HCT116 (cell line): Measurements from ENCODE around the gene FCHSD2. TPM values are rescaled to one million over a fixed set of nuclear protein-coding genes. Genes with fewer than 3 reads are reported as not detected.

Source experiments
- ATAC-seq: fragments of 200-7000 bp; cut with Tn5 transposase; 2 replicates; pipeline ENCODE4 v1.9.1; 2020; ENCODE audit warnings: mild to moderate bottlenecking, moderate library complexity
- BruUV-seq: library from RNA; stranded (reverse); fragments of 400-500 nt; replicated peaks from 2 replicates; lab custom pipeline; 2021; lab: Mats Ljungman, UMichigan
- CTCF ChIA-PET: fragments of 300-600 bp; sonication (Branson Sonifier 250); formaldehyde crosslinking; loops from one replicate; lab custom pipeline; 2021; ENCODE audit warnings: antibody characterized with exemption; lab: Charles Lee
- POLR2A ChIA-PET: fragments of 300-600, 350-600 bp; sonication (Branson Sonifier 250); formaldehyde crosslinking; loops from one replicate; lab custom pipeline; 2021; ENCODE audit warnings: antibody characterized with exemption; lab: Charles Lee
- RAD21 ChIA-PET, 2 experiments: fragments of 300-600 bp; sonication (Branson Sonifier 250); formaldehyde crosslinking; loops; one replicate each; lab custom pipeline; 2023; ENCODE audit warnings: low total read pairs in 2 of 2; ENCODE audit not compliant: uncharacterized antibody in 2 of 2, unreplicated experiment in 2 of 2, low non-redundant PET in 1 of 2; lab: Charles Lee
- DNase-seq: peaks from one replicate; pipeline ENCODE4 v3.0.0-alpha.2; 2010; ENCODE audit warnings: low read depth, low spot score
- H2AFZ ChIP-seq: fragments of 200-600 bp; shearing (Covaris generic), sonication (generic); 2 replicates; pipeline ENCODE4 v1.6.1; 2017; ENCODE audit warnings: low read depth, mixed run types, mixed read lengths, antibody characterized with exemption, low read length; ENCODE audit not compliant: poor library complexity, severe bottlenecking
- H3K27ac ChIP-seq: 2 replicates; pipeline ENCODE4 v1.5.1; 2012; ENCODE audit warnings: low read depth, low read length
- H3K27me3 ChIP-seq: fragments of 200-600 bp; sonication (generic); 2 replicates; pipeline ENCODE4 v1.6.1; 2016; ENCODE audit warnings: mixed run types, low read length, mixed read lengths; ENCODE audit not compliant: insufficient read depth
- H3K36me3 ChIP-seq, 2 experiments: fragments of 200-500 bp in 1 of 2; fragments of 200-600 bp in 1 of 2; sonication (Bioruptor generic) in 1 of 2; sonication (generic) in 1 of 2; 2 replicates each; pipeline versions ENCODE4 v1.5.1 to v1.6.1; 2014 to 2016; ENCODE audit warnings: low read length in 2 of 2, inconsistent platforms in 1 of 2, mixed read lengths in 1 of 2, mixed run types in 1 of 2; ENCODE audit not compliant: insufficient read depth in 2 of 2, control insufficient read depth in 1 of 2
- H3K4me1 ChIP-seq, 2 experiments: fragments of 200-600 bp in 1 of 2; sonication (generic) in 1 of 2; 2 replicates each; pipeline versions ENCODE4 v1.5.1 to v1.6.1; 2012 to 2017; ENCODE audit warnings: low read length in 2 of 2, inconsistent platforms in 1 of 2, mild to moderate bottlenecking in 1 of 2, mixed read lengths in 1 of 2, mixed run types in 1 of 2, moderate library complexity in 1 of 2; ENCODE audit not compliant: insufficient read depth in 2 of 2, control insufficient read depth in 1 of 2
- H3K4me2 ChIP-seq: fragments of 200-600 bp; sonication (generic); 2 replicates; pipeline ENCODE4 v1.6.1; 2017; ENCODE audit warnings: mixed run types, low read length, mixed read lengths
- H3K4me3 ChIP-seq, 2 experiments: fragments of 200-600 bp in 1 of 2; sonication (generic) in 1 of 2; replicated peaks in 1 of 2; 2 replicates each; pipeline ENCODE4 v1.5.1; 2011 to 2016; ENCODE audit warnings: low read length in 2 of 2, control low read depth in 1 of 2, low read depth in 1 of 2, mild to moderate bottlenecking in 1 of 2, mixed read lengths in 1 of 2, mixed run types in 1 of 2
- H3K79me2 ChIP-seq: fragments of 200-600 bp; sonication (generic); 2 replicates; pipeline ENCODE4 v1.6.1; 2017; ENCODE audit warnings: mild to moderate bottlenecking, mixed run types, low read length, moderate library complexity, mixed read lengths; ENCODE audit not compliant: insufficient read depth
- H3K9ac ChIP-seq: fragments of 200-600 bp; sonication (generic); 2 replicates; pipeline ENCODE4 v1.6.1; 2016; ENCODE audit warnings: low read length, mixed read lengths
- H3K9me2 ChIP-seq: fragments of 200-600 bp; sonication (generic), shearing (Covaris generic); 2 replicates; pipeline ENCODE4 v1.6.1; 2017; ENCODE audit warnings: mixed run types, mild to moderate bottlenecking, moderate library complexity; ENCODE audit not compliant: insufficient read depth
- H3K9me3 ChIP-seq, 2 experiments: fragments of 200-500 bp in 1 of 2; fragments of 200-600 bp in 1 of 2; sonication (Bioruptor generic) in 1 of 2; sonication (generic) in 1 of 2; 2 replicates each; pipeline ENCODE4 v1.6.1; 2014 to 2017; ENCODE audit warnings: low read length in 2 of 2, mixed read lengths in 2 of 2, inconsistent platforms in 1 of 2, low read depth in 1 of 2, mild to moderate bottlenecking in 1 of 2, mixed run types in 1 of 2, moderate library complexity in 1 of 2; ENCODE audit not compliant: control insufficient read depth in 1 of 2, insufficient read depth in 1 of 2
- H4K20me1 ChIP-seq: fragments of 200-600 bp; sonication (generic), shearing (Covaris generic); 2 replicates; pipeline ENCODE4 v1.6.1; 2017; ENCODE audit warnings: mixed run types, mild to moderate bottlenecking, moderate library complexity; ENCODE audit not compliant: insufficient read depth
- CBX3 ChIP-seq: IDR thresholded peaks from 2 replicates; pipeline ENCODE4 v1.6.1; 2012; ENCODE audit warnings: low read depth
- EGR1 ChIP-seq: IDR thresholded peaks from 2 replicates; pipeline ENCODE4 v1.6.1; 2012; ENCODE audit warnings: low read depth
- ELF1 ChIP-seq: IDR thresholded peaks from 2 replicates; pipeline ENCODE4 v1.6.1; 2012; ENCODE audit warnings: low read depth, borderline replicate concordance
- EZH2 ChIP-seq: fragments of 200-600 bp; sonication (generic); IDR thresholded peaks from 2 replicates; pipeline ENCODE4 v1.6.1; 2017; ENCODE audit warnings: antibody characterized with exemption, mixed run types
- EZH2phosphoT487 ChIP-seq: fragments of 200-600 bp; IDR thresholded peaks from 2 replicates; pipeline ENCODE4 v1.6.1; 2018; ENCODE audit warnings: antibody characterized with exemption, borderline replicate concordance
- FOSL1 ChIP-seq: IDR thresholded peaks from 2 replicates; pipeline ENCODE4 v1.6.1; 2012; ENCODE audit warnings: low read depth
- JUND ChIP-seq: IDR thresholded peaks from 2 replicates; pipeline ENCODE4 v1.6.1; 2012
- POLR2A ChIP-seq: IDR thresholded peaks from 2 replicates; pipeline ENCODE4 v1.7.0; 2011; ENCODE audit warnings: borderline replicate concordance; ENCODE audit not compliant: insufficient read depth, insufficient read length; ENCODE audit errors: extremely low read depth
- POLR2AphosphoS5 ChIP-seq: IDR thresholded peaks from 2 replicates; pipeline ENCODE4 v1.6.1; 2011; ENCODE audit warnings: mild to moderate bottlenecking, low read depth, low read length, moderate library complexity
- RAD21 ChIP-seq: IDR thresholded peaks from 2 replicates; pipeline ENCODE4 v1.6.1; 2012; ENCODE audit warnings: low read depth, mild to moderate bottlenecking
- SIN3A ChIP-seq: IDR thresholded peaks from 2 replicates; pipeline ENCODE4 v1.6.1; 2012; ENCODE audit warnings: low read depth
- TCF7L2 ChIP-seq: IDR thresholded peaks from 2 replicates; pipeline ENCODE4 v1.7.0; 2011; ENCODE audit warnings: borderline replicate concordance, inconsistent platforms; ENCODE audit not compliant: insufficient read depth, insufficient read length; ENCODE audit errors: extremely low read depth
- ZFX ChIP-seq: fragments of 450-650 bp; IDR thresholded peaks from 2 replicates; pipeline ENCODE4 v1.6.1; 2017
- ZNF274 ChIP-seq: fragments of 200-500 bp; sonication (Bioruptor generic); IDR thresholded peaks from 2 replicates; pipeline ENCODE4 v1.6.1; 2014; ENCODE audit warnings: mild to moderate bottlenecking, low read depth, low read length, inconsistent platforms
- intact Hi-C: fragments of 100-400 bp; cut with micrococcal nuclease; formaldehyde crosslinking; loops from 2 replicates; pipeline ENCODE4 v1.10.0; 2022
- total RNA-seq: library from RNA; stranded (reverse); gene quantifications from one replicate; pipeline ENCODE4 v1.2.1, GENCODE V29; 2021; ENCODE audit not compliant: unreplicated experiment
- TF ChIP-seq, protein P1 (sequence below): IDR thresholded peaks from 2 replicates; pipeline ENCODE4 v1.6.1; 2012; ENCODE audit warnings: low read depth
- TF ChIP-seq, protein P2 (sequence below): IDR thresholded peaks from 2 replicates; pipeline ENCODE4 v1.6.1; 2011; ENCODE audit warnings: mild to moderate bottlenecking, low read length, moderate library complexity; ENCODE audit not compliant: insufficient replicate concordance; ENCODE audit errors: extremely low read depth
- TF ChIP-seq, protein P3 (sequence below), 3 experiments: fragments of 200-600 bp in 1 of 3; sonication (generic) in 1 of 3; IDR thresholded peaks in 2 of 3; conservative IDR thresholded peaks in 1 of 3; 2 replicates each; pipeline ENCODE4 v1.5.1; 2012 to 2017; ENCODE audit warnings: low read depth in 2 of 3, low read length in 2 of 3, antibody characterized with exemption in 1 of 3, borderline replicate concordance in 1 of 3, control low read depth in 1 of 3, mild to moderate bottlenecking in 1 of 3, mixed read lengths in 1 of 3, mixed run types in 1 of 3, moderate library complexity in 1 of 3; ENCODE audit not compliant: insufficient read depth in 1 of 3

FCHSD2 gene
- total RNA-seq, 1 experiment from 2014 or later: 15.0 TPM

DNA sequence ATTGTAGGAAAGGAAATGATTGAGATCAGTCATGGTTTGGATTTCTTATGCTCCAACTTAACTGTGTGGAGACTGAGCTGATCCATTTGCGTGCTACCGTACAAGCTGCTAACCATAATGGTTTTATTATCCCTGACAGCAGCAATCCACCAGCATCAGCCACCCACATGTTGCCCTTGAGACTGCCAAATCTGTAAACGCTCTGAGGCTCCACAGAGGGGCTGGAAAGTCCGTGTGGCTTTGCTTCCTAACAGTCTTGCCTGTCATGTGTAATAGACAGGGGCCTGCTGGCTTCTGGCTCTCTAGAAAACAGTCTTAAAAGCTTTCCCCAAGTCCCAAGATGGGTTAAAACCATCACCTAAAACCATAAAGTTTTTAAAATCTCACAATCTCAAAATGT, 297.8 kb downstream of the FCHSD2 start:
- BruUV-seq: no TSS peak
- POLR2A ChIA-PET: no interaction called here
- no peak overlapping the region for H2AFZ ChIP-seq

More for the DNA sequence above, 297.8 kb downstream of the FCHSD2 start:
- TF ChIP-seq CBX3: no peak
- TF ChIP-seq EZH2: no peak
- no peak for TF ChIP-seq FOSL1
- TF ChIP-seq, protein P1, sequence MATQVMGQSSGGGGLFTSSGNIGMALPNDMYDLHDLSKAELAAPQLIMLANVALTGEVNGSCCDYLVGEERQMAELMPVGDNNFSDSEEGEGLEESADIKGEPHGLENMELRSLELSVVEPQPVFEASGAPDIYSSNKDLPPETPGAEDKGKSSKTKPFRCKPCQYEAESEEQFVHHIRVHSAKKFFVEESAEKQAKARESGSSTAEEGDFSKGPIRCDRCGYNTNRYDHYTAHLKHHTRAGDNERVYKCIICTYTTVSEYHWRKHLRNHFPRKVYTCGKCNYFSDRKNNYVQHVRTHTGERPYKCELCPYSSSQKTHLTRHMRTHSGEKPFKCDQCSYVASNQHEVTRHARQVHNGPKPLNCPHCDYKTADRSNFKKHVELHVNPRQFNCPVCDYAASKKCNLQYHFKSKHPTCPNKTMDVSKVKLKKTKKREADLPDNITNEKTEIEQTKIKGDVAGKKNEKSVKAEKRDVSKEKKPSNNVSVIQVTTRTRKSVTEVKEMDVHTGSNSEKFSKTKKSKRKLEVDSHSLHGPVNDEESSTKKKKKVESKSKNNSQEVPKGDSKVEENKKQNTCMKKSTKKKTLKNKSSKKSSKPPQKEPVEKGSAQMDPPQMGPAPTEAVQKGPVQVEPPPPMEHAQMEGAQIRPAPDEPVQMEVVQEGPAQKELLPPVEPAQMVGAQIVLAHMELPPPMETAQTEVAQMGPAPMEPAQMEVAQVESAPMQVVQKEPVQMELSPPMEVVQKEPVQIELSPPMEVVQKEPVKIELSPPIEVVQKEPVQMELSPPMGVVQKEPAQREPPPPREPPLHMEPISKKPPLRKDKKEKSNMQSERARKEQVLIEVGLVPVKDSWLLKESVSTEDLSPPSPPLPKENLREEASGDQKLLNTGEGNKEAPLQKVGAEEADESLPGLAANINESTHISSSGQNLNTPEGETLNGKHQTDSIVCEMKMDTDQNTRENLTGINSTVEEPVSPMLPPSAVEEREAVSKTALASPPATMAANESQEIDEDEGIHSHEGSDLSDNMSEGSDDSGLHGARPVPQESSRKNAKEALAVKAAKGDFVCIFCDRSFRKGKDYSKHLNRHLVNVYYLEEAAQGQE: no peak
- TF ChIP-seq RAD21: no peak
- TF ChIP-seq, protein P2, sequence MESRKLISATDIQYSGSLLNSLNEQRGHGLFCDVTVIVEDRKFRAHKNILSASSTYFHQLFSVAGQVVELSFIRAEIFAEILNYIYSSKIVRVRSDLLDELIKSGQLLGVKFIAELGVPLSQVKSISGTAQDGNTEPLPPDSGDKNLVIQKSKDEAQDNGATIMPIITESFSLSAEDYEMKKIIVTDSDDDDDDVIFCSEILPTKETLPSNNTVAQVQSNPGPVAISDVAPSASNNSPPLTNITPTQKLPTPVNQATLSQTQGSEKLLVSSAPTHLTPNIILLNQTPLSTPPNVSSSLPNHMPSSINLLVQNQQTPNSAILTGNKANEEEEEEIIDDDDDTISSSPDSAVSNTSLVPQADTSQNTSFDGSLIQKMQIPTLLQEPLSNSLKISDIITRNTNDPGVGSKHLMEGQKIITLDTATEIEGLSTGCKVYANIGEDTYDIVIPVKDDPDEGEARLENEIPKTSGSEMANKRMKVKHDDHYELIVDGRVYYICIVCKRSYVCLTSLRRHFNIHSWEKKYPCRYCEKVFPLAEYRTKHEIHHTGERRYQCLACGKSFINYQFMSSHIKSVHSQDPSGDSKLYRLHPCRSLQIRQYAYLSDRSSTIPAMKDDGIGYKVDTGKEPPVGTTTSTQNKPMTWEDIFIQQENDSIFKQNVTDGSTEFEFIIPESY: no peak
- no peak for TF ChIP-seq POLR2A
- TF ChIP-seq JUND: no peak
- TF ChIP-seq TCF7L2: no peak
- TF ChIP-seq, protein P3, sequence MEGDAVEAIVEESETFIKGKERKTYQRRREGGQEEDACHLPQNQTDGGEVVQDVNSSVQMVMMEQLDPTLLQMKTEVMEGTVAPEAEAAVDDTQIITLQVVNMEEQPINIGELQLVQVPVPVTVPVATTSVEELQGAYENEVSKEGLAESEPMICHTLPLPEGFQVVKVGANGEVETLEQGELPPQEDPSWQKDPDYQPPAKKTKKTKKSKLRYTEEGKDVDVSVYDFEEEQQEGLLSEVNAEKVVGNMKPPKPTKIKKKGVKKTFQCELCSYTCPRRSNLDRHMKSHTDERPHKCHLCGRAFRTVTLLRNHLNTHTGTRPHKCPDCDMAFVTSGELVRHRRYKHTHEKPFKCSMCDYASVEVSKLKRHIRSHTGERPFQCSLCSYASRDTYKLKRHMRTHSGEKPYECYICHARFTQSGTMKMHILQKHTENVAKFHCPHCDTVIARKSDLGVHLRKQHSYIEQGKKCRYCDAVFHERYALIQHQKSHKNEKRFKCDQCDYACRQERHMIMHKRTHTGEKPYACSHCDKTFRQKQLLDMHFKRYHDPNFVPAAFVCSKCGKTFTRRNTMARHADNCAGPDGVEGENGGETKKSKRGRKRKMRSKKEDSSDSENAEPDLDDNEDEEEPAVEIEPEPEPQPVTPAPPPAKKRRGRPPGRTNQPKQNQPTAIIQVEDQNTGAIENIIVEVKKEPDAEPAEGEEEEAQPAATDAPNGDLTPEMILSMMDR (IDR thresholded peaks at IDR 0.05 in 2 of 3, conservative IDR thresholded peaks at IDR 0.05 in 1 of 3; ENCODE audit: borderline replicate concordance in 1 of 3, insufficient read depth in 1 of 3, low read depth in 2 of 3, low read length in 2 of 3): no peak
- TF ChIP-seq EZH2phosphoT487: no peak
- TF ChIP-seq ZNF274: no peak
- no peak for TF ChIP-seq ZFX
- no peak for TF ChIP-seq ELF1
- no peak for TF ChIP-seq EGR1
- no peak for TF ChIP-seq POLR2AphosphoS5
- TF ChIP-seq SIN3A: no peak
- Histone ChIP-seq H3K9ac (no peak overlapping the region), H3K4me1 (peaks cover 9 to 11% of the 10 kb centered on the region in 2 experiments), H3K4me3 (no peak overlapping the region), H3K36me3 (0 out of 4 replicates have a peak, but pooled peaks cover 0 to 4% of the 10 kb centered on the region in 2 experiments), H3K79me2 (no peaks in the 10 kb centered on the region), H3K27me3 (no peaks in the 10 kb centered on the region), H3K9me2 (no peaks in the 10 kb centered on the region), H3K9me3 (no peaks in the 10 kb centered on the region), H3K27ac (no peak overlapping the region), H3K4me2 (no peak overlapping the region), H4K20me1 (no peaks in the 10 kb centered on the region)
- RAD21 ChIA-PET: no interaction called here
- intact Hi-C loops: no loop called here
- no peak for ATAC-seq
- no peak for DNase-seq
- CTCF ChIA-PET: no interaction called here
